HepG2 (cell line): Measurements from ENCODE around the gene PTGES. TPM values are rescaled to one million over a fixed set of nuclear protein-coding genes. Genes with fewer than 3 reads are reported as not detected.

Experiments
- polyA plus RNA-seq, 8 experiments: library from polyadenylated mRNA; depleted of rRNA in 3 of 8; stranded (reverse) in 7 of 8; unstranded in 1 of 8; fragments of >200 nt; fragmentation: Illumina TruSeq in 4 of 8; extraction: Trizol in 4 of 8; gene quantifications; 2 replicates each; pipeline versions ENCODE4 v1.2.1 to v1.2.3, GENCODE V29; 2011 to 2016; ENCODE audit warnings: low read depth in 4 of 8, missing spikeins in 1 of 8, mixed read lengths in 1 of 8; ENCODE audit not compliant: insufficient read depth in 1 of 8
- total RNA-seq, 5 experiments: library from RNA; depleted of rRNA; stranded (reverse); fragments of >200 nt; fragmentation: Illumina TruSeq; extraction: Trizol; gene quantifications; 2 replicates each; pipeline ENCODE4 v1.2.3, GENCODE V29; 2016; ENCODE audit warnings: low read depth in 1 of 5

PTGES gene
- total and polyA plus RNA-seq, 2 of the 13 experiments (the other 11 are each of a cell fraction or from before 2014, with no cell fraction given), result 0.07 TPM; not detected in 1

Other genes with a start within 250 kb of the PTGES start
- gene C9orf50, start 131.9 kb downstream of the PTGES start, total RNA-seq (2016; rRNA removed; fragmentation: Illumina TruSeq; extraction: Trizol), result not detected in 2 replicates
- not detected in 2 replicates for gene C9orf50, start 131.9 kb downstream of the PTGES start, polyA plus RNA-seq (2011; rRNA removed)
- 51.0 and 53.8 TPM in 2 replicates for gene NTMT1, start 126.9 kb downstream of the PTGES start, total RNA-seq (2016; rRNA removed; fragmentation: Illumina TruSeq; extraction: Trizol)
- 49.1 and 52.7 TPM in 2 replicates for gene NTMT1, start 126.9 kb downstream of the PTGES start, polyA plus RNA-seq (2011; rRNA removed)
- gene ASB6, start 110.9 kb downstream of the PTGES start, total RNA-seq (2016; rRNA removed; fragmentation: Illumina TruSeq; extraction: Trizol), result 8.2 and 8.3 TPM in 2 replicates
- 8.4 and 10.8 TPM in 2 replicates for gene ASB6, start 110.9 kb downstream of the PTGES start, polyA plus RNA-seq (2011; rRNA removed)
- gene PRRX2, start 87.4 kb downstream of the PTGES start, total RNA-seq (2016; rRNA removed; fragmentation: Illumina TruSeq; extraction: Trizol), result not detected in 2 replicates
- 0.05 TPM in 1 of 2 replicates, not detected in the other for gene PRRX2, start 87.4 kb downstream of the PTGES start, polyA plus RNA-seq (2011; rRNA removed)
- 8.2 and 18.1 TPM in 2 replicates for gene TOR1B, start 50.1 kb upstream of the PTGES start, total RNA-seq (2016; rRNA removed; fragmentation: Illumina TruSeq; extraction: Trizol)
- gene TOR1B, start 50.1 kb upstream of the PTGES start, polyA plus RNA-seq (2011; rRNA removed), result 21.3 and 22.8 TPM in 2 replicates
- gene TOR1A, start 71.1 kb upstream of the PTGES start, total RNA-seq (2016; rRNA removed; fragmentation: Illumina TruSeq; extraction: Trizol), result 18.6 and 31.6 TPM in 2 replicates
- gene TOR1A, start 71.1 kb upstream of the PTGES start, polyA plus RNA-seq (2011; rRNA removed), result 39.6 and 41.4 TPM in 2 replicates
- gene C9orf78, start 82.2 kb upstream of the PTGES start, total RNA-seq (2016; rRNA removed; fragmentation: Illumina TruSeq; extraction: Trizol), result 35.5 and 49.0 TPM in 2 replicates
- gene C9orf78, start 82.2 kb upstream of the PTGES start, polyA plus RNA-seq (2011; rRNA removed), result 14.7 and 18.4 TPM in 2 replicates
- gene USP20, start 82.4 kb upstream of the PTGES start, total RNA-seq (2016; rRNA removed; fragmentation: Illumina TruSeq; extraction: Trizol), result 2.9 and 4.4 TPM in 2 replicates
- gene USP20, start 82.4 kb upstream of the PTGES start, polyA plus RNA-seq (2011; rRNA removed), result 5.9 and 8.7 TPM in 2 replicates